Memory B cell (primary cell): ENCODE data around the gene UBL4B.
"Not testable (repeated sequence)": the region's sequence is repeated elsewhere in the genome, so short reads cannot be mapped to it uniquely, and the experiment has no call there.

Experiments used
- ATAC-seq: fragments of 150-1000 bp; cut with Tn5 transposase; 2 replicates; pipeline ENCODE4 v1.10.0; 2021; ENCODE audit warnings: low read depth, mild to moderate bottlenecking, moderate library complexity
- DNase-seq, 2 donors: peaks; one replicate each; pipeline ENCODE4 v3.0.0; 2022; ENCODE audit warnings: low spot score in 2 of 2
- H3K27ac Mint-ChIP-seq: one replicate; pipeline ENCODE4 v1.8.0; 2022; ENCODE audit warnings: mild to moderate bottlenecking, moderate library complexity, mixed read lengths
- H3K27me3 Mint-ChIP-seq: one replicate; pipeline ENCODE4 v1.8.0; 2022; ENCODE audit warnings: mixed read lengths
- H3K36me3 Mint-ChIP-seq: one replicate; pipeline ENCODE4 v1.8.0; 2022; ENCODE audit warnings: mild to moderate bottlenecking, mixed read lengths
- H3K4me1 Mint-ChIP-seq: one replicate; pipeline ENCODE4 v1.8.0; 2022; ENCODE audit warnings: mixed read lengths
- H3K4me3 Mint-ChIP-seq: one replicate; pipeline ENCODE4 v1.8.0; 2022; ENCODE audit warnings: mild to moderate bottlenecking, moderate library complexity, mixed read lengths
- H3K9me3 Mint-ChIP-seq: one replicate; pipeline ENCODE4 v1.8.0; 2022; ENCODE audit warnings: mixed read lengths

The UBL4B gene

DNA sequence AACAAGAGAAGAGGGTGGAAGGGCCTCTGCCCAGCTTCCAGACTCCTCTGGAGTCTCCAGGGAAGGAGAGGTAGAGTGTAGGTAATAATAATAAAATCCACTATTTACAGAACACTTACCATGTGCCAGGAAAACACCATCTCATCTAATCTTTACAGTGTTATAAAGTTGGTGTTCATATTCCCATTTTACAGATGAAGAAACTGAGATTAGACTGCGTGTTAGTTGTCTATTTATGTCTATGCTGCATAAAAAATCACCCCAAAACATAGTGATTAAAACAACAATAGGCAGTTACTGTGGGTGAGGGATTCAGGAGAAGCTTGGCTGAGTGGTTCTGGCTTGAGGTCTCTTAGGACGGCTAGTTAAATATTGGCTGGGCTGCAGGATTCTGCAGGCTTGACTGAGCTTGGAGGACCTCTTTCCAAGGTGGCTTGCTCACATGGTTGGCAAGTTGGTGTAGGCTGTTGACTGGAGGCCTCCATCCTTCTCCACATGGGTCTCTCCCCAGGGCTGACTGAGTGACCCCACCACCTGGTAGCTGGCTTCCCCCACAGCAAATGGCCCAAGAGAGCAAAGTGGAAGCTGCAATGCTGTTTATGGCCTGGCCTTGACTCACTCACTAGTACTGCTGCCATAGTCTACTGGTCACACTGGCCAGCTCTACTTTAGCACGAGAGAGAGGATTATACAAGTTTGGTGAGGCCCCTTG lies 35.3 kb upstream of the UBL4B start:
- ATAC-seq (no peak), DNase-seq (no peak)
- Mint-ChIP-seq H3K4me1 (no peaks in the 10 kb centered on the region), H3K9me3 (no peaks in the 10 kb centered on the region), H3K27ac (no peak overlapping the region), H3K4me3 (no peak overlapping the region), H3K27me3 (peaks cover 22% of the 10 kb centered on the region), H3K36me3 (no peaks in the 10 kb centered on the region)

DNA sequence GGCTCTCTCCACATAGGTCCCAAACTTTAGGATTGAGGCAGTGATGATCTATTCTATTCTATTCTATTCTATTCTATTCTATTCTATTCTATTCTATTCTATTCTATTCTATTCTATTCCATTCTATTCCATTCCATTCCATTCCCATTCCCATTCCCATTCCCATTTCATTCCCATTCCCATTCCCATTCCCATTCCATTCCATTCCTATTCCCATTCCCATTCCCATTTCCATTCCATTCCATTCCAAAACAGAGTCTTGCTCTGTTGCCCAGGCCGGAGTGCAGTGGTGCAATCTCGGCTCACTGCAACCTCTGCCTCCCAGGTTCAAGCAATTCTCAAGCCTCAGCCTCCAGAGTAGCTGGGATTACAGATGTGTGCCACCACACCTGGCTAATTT lies 32.2 kb upstream of the UBL4B start:
- not testable (repeated sequence) for DNase-seq, H3K36me3 Mint-ChIP-seq, H3K9me3 Mint-ChIP-seq, H3K4me3 Mint-ChIP-seq, H3K27ac Mint-ChIP-seq, ATAC-seq
- Mint-ChIP-seq H3K27me3 (peaks cover 33% of the 10 kb centered on the region), H3K4me1 (peaks cover 10% of the 10 kb centered on the region)

DNA sequence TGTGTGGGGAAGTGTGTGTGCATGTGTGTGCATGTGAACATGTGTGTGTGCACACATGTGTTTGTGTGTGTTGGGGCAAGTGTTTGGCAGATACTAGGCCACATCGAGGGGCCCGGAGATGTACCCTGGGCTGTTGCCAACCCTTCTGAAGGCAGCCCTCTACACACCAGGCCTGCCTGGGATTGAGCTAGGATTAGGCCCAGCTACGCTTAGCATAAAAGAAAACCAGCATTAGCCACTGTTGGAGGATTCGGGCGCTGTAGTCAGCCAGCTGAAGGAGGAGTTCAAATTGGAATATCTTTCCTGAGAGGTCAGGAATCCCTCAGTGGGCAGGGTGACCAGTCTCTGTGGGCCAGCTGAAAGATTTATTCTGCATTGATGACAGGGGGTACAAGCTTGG lies 31.2 kb upstream of the UBL4B start:
- no peak for ATAC-seq
- Mint-ChIP-seq H3K36me3 (no peaks in the 10 kb centered on the region), H3K9me3 (no peaks in the 10 kb centered on the region), H3K27me3 (peaks cover 32% of the 10 kb centered on the region), H3K4me3 (no peak overlapping the region), H3K27ac (no peak overlapping the region), H3K4me1 (peaks cover 10% of the 10 kb centered on the region)
- no peak for DNase-seq

DNA sequence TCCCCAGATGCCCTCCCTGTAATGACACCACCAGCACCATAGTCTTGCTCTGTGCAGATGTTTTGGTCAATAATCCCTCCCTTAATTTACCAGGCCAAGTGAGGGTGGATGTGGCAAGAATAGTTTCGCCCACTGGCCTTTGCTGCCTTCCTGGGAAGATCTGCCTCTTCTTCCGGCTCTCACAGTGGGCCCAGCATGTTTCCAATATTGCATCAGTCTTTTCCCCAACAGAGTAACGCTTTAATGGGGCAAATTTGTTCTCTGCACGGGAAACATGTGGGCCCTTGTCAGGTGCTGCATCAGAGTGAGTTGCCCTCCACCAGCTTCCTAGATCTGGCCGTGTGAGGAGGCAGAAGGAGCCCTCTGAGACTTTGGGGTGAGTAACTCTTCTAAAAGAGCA lies 29.8 kb upstream of the UBL4B start:
- Mint-ChIP-seq H3K36me3 (no peaks in the 10 kb centered on the region), H3K4me1 (peaks cover 10% of the 10 kb centered on the region), H3K27ac (no peak overlapping the region), H3K4me3 (no peak overlapping the region), H3K9me3 (no peaks in the 10 kb centered on the region), H3K27me3 (peaks cover 35% of the 10 kb centered on the region)
- DNase-seq: no peak
- no peak for ATAC-seq

DNA sequence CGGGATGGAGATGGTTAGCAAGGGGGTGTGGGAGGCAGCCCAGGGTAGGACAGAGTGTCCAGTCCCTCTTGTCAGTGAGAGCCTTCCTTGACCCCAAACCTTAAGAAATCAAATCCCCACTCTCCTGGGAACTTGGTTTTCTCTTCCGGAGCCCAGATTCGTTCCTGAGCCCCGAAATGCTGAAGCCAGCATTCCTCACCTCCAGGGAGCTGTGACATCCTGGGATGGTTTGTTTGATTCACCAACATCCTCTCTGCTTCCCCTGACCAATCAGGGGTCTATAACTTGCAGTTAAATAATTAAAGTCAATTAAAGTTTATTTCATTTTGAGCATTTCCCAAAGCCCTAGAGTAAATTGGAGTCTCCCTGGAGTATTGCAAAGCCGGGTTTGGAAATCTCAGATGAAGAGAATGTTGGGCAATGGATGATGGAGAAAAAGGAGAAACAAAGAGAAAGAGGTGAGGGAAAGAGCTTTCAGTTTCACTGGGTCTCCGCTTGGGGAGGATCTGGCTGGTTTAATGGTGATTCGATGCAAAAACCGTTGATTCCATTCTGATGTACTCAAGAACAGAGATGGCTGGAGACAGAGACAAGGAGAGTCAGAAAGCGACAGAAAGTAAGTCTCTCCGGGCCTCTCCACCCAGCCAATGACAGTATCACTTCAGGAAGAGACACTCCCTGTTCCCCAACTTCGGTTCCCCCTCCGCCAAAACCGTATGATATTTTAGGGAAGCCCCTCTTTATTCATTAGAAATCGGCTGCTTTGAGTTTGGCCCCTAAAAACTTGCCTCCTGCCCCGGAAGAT lies 29.0 kb upstream of the UBL4B start:
- Mint-ChIP-seq H3K36me3 (no peaks in the 10 kb centered on the region), H3K27ac (no peak overlapping the region), H3K9me3 (no peaks in the 10 kb centered on the region), H3K4me1 (peaks cover 10% of the 10 kb centered on the region), H3K27me3 (peaks cover 37% of the 10 kb centered on the region), H3K4me3 (peak overlapping the region; percentile 83)
- no peak for DNase-seq
- ATAC-seq: peak; percentile 28

DNA sequence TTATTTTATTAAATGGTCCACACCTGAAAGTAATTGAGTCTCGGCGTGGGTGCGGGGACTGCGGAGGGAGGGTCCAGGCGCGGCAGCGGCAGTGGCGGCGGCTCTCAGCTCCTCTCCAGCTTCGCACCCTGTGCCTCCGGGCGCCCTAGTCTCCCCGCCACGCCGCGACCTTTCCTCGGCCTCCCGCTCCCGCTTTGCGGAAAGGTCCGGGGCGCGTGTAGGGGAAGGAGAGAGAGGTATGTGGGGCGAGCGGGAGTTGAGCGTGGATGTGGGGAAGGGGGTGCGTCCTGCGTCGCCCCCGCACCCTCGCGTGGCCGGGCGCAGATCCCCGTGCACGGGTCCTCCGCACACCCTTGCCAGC lies 28.4 kb upstream of the UBL4B start:
- Mint-ChIP-seq H3K27ac (no peak overlapping the region), H3K4me1 (peaks cover 10% of the 10 kb centered on the region), H3K27me3 (peaks cover 32% of the 10 kb centered on the region), H3K36me3 (no peaks in the 10 kb centered on the region), H3K4me3 (peak overlapping the region; percentile 83), H3K9me3 (no peaks in the 10 kb centered on the region)
- DNase-seq (no peak), ATAC-seq (peak; percentile 7)

DNA sequence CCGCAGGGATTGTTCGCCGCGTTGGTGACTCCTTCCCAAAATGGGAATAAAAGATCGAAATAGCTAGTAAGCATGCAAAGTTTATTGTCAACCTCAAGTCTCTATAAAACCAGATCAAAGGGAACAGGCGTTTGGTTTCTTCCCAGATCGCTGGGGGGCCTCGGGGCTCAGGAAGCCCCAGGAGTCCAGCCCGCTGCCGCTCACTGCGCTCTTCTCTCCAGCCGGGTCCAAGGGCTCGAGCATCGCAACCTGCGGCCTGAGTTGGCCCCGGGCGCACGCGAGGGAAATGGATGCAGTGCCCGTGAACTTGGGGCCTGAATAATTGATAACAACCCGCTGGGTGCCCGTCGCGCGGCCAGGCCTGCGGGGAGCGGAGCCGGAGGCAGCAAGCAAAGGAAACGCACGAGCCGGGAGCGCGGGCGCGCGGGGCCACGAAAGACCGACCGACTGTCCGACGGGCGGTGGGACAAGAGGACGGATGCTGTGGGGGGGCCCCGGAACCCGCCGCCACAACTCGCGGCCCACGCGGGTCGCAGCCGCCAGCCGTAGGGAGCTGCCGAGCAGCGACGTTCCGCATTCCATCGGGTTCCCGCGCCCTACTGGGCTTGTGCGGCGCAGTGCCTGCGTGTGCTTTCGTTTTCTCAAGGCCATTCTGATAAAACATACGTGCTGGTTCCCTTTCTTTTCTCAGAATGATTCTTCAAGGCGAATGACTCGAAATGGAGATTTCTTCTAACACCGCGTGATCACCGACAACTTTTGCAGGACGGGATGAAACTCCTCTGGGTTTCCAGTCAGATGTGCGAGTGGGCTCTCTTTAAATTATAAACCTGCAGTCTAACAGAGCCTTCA lies 27.8 kb upstream of the UBL4B start:
- Mint-ChIP-seq H3K4me3 (peak overlapping the region; percentile 83), H3K27ac (no peak overlapping the region), H3K36me3 (no peaks in the 10 kb centered on the region), H3K4me1 (peaks cover 10% of the 10 kb centered on the region), H3K27me3 (peaks cover 34% of the 10 kb centered on the region), H3K9me3 (no peaks in the 10 kb centered on the region)
- ATAC-seq (peak; percentile 74), DNase-seq (peak in 1 of 2 donors; percentile 33)

DNA sequence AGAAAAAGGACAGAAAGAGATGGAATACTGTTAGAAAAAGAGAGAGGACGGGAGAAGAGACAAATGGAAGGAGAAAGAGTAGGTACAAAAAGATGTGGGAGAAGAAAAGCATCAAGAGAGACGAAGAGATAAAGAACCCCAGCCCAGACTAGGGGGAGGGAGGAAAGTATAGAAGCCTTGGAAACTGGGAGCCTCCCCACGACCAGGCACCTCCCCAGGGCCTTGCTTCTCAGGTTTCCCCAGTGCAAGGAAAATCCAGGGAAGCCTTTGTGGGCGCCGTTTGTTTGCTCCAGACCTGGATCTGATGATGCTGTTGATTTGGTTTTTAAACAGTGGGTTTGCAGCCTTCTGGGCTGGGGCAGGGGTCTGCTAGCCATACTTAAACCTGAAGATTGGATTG lies 26.6 kb upstream of the UBL4B start:
- peaks cover 31% of the 10 kb centered on the region for H3K27me3 Mint-ChIP-seq
- ATAC-seq (no peak), DNase-seq (no peak)
- H3K9me3 Mint-ChIP-seq: no peaks in the 10 kb centered on the region
- no peak overlapping the region for H3K27ac Mint-ChIP-seq
- H3K4me3 Mint-ChIP-seq: no peak overlapping the region
- H3K36me3 Mint-ChIP-seq: no peaks in the 10 kb centered on the region
- peaks cover 10% of the 10 kb centered on the region for H3K4me1 Mint-ChIP-seq

DNA sequence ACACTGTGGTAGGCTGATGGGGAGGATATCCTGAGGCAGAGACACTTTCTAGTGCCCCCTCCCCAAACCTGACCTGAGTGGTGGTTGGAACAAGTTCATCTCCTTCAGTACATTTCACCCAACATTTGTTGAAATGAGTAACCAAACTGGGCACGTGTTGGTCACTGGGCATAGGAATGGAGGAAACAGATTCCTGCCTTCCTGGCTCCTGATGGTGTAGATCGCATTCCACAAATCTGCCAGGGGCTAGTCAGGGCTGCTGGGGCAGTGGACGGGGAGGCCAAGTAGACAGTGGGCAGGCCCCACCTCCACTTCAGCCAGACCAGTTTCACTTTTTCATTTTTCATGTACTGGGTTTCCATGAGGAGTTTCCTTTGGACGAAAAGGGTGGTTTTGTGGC lies 25.3 kb upstream of the UBL4B start:
- Mint-ChIP-seq H3K27me3 (peaks cover 28% of the 10 kb centered on the region), H3K4me3 (no peak overlapping the region), H3K27ac (no peak overlapping the region), H3K36me3 (no peaks in the 10 kb centered on the region), H3K4me1 (peaks cover 10% of the 10 kb centered on the region), H3K9me3 (no peaks in the 10 kb centered on the region)
- ATAC-seq: no peak
- DNase-seq: no peak

DNA sequence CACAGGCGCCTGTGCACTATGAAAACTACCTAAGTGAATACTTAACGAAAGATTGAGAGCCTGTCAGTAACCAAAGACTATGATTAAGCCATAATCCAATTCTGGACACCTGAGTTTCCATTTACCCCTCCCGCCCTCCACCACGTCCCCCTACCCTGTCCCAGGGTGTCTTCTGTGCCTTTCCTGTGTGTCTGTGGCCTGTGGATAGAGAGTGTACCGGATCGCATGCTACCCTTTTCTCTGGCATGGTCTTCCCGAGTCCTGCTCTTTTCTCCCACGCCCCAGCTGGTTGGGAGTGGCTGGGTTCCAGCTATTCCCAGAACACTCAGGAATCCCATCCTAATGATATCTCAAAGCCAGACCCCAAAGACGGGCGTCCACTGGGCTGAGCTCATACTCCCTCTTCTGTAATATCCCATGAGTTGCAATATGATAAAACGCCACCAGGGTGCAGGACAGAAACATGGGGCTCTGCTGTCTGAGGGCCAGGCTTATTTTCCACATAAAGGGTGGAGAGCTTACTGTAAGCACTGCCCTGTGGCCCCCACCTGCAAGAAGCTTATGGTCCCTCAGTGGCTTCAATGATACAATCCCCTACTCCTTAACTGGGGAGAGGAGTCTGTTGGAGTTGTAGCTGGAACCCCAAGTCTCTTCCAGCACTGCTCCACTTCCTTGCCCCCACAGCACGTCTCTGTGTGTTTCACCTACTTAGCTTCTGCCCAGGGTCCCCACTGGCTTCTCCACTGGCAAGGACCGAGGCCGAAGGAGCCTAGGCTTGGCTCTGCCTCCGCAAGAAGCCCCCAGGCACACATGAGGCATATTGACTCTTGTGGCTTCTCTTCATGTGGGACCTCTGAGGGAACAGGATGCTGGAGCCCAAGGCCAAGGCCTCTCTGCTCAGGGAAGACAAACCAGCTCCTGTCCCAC lies 24.2 kb upstream of the UBL4B start:
- peaks cover 10% of the 10 kb centered on the region for H3K4me1 Mint-ChIP-seq
- peak; percentile 55 to 57 for DNase-seq
- peaks cover 27% of the 10 kb centered on the region for H3K27me3 Mint-ChIP-seq
- H3K9me3 Mint-ChIP-seq: no peaks in the 10 kb centered on the region
- no peaks in the 10 kb centered on the region for H3K36me3 Mint-ChIP-seq
- no peak overlapping the region for H3K4me3 Mint-ChIP-seq
- ATAC-seq: peak; percentile 69
- no peak overlapping the region for H3K27ac Mint-ChIP-seq

DNA sequence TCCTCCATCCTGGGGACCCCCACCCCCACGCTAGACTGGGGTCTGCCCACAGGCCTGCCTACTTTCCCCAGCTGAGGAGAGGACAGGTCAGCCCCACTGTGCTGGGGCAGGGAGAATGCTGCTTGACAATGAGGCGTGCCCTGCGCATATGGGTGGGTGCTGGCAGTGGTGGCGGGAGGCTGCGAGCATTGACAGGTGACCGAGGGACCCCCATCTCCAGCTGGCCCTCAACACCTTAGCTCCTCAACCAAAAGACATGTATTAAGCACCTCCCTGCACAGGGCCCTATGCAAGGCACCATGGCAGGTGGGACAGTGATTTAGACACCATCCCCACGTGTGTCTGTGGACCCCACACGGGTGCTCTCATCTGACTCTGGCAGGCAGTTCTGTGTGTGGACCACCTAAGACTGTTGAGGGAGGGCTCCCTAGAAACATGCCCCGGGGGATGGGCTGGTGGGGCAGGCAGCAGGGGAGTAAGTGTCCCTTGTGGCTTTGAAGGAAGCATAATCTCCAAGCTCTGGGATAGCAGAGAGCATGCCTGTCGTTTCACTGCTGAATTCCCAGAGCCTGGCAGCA lies 23.4 kb upstream of the UBL4B start:
- DNase-seq (no peak), ATAC-seq (no peak)
- Mint-ChIP-seq H3K9me3 (no peaks in the 10 kb centered on the region), H3K27me3 (peaks cover 24% of the 10 kb centered on the region), H3K4me3 (no peak overlapping the region), H3K4me1 (peaks cover 5% of the 10 kb centered on the region), H3K36me3 (no peaks in the 10 kb centered on the region), H3K27ac (no peak overlapping the region)

DNA sequence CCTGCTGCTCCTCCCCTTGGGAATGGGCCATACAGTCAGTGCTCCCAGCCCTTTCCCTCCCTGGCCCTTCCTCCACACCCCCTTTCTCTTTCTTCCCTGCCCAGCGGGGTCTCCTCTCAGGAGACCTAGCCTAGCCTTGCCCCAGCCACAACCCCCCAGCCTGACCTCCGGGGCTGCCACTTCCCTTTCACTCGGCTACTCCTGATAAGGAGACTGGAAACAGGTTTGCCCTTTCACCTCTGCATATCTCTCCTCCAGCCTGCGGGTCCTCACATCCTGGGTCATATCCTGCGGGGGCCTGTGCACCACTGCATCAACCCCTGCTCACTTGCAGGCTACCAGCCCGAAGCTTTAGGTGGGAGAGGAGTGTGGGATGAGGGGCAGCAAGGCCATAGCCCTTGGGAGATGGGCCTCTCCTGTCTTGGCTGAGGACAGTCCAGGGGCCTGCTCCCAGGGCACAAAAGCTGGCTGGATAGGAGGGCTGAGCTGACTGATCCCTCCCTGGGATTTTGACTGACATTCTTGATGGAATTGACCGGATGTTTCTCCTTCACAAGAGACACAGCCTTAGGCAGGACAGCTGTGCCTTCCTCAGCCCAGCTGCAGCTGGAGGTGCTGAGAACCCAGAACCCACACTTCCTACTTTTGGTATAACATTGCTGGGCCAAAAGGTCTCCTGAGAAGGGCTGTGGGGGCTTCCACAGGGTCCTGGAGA lies 22.5 kb upstream of the UBL4B start:
- no peak overlapping the region for H3K27ac Mint-ChIP-seq
- peaks cover 2% of the 10 kb centered on the region for H3K4me1 Mint-ChIP-seq
- no peaks in the 10 kb centered on the region for H3K36me3 Mint-ChIP-seq
- peaks cover 30% of the 10 kb centered on the region for H3K27me3 Mint-ChIP-seq
- no peak for DNase-seq
- no peaks in the 10 kb centered on the region for H3K9me3 Mint-ChIP-seq
- no peak for ATAC-seq
- H3K4me3 Mint-ChIP-seq: no peak overlapping the region

DNA sequence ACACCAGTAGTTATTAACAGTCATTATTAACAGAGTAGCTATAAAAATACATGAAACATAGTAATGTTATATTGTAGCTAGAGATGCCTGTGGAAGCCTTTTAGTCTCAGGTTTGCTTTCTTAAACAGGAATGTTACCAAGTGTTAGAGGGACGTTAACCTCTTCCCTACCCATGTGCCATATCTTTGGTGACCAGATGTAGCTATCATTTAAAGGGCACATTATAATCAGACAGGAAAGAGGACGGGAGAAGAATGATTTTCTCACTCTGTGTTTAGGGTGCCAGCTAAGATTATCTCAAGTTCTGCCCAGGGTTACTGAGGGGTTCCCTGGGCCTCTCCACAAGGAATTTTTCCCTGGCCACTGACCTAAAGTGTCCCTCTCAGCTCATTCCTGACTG lies 20.9 kb upstream of the UBL4B start:
- Mint-ChIP-seq H3K9me3 (no peaks in the 10 kb centered on the region), H3K4me3 (no peak overlapping the region), H3K4me1 (no peaks in the 10 kb centered on the region), H3K27me3 (peaks cover 26% of the 10 kb centered on the region), H3K27ac (no peak overlapping the region), H3K36me3 (no peaks in the 10 kb centered on the region)
- DNase-seq: no peak
- ATAC-seq: no peak
